ENCODE measurements around the gene PRRX1.

The PRRX1 gene

DNA sequence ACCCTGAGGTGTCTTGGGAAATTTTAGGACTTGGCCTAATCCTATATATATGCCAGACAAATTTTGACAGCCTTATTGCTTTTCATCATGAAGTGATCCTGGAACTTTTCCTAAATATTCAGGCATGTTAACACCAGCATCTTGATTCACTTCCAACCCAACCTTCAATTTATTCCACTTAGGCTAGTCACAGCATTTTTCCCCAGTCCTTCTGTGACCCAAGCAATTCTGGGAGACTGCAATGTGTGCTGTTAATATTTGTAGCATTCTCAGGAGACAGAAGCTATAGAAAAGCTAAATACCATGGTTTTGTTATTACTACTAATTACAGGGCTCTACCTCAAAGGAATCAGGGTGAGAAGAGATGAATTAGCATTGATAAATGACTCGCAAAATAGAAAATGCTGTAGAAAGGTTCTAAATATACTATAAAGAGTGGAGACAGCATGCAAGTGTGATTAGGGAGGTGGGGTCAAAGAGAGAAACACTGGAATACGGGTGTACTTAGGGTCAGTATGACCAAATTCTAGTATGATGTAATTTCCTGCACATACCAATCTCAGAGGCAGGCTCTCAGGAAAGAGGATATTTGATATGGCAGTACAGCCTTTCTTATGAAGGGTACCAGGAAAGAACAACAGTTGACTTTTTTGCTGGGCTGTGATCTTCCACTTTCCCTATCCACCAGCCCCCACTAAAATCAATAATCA, 29.1 kb downstream of the PRRX1 start:
- FAIRE-seq: no peak

- FAIRE-seq: peak; percentile 72
These were observed 30.4 kb downstream of the PRRX1 start for GRCh38 chr1:170694172-170694926.

DNA sequence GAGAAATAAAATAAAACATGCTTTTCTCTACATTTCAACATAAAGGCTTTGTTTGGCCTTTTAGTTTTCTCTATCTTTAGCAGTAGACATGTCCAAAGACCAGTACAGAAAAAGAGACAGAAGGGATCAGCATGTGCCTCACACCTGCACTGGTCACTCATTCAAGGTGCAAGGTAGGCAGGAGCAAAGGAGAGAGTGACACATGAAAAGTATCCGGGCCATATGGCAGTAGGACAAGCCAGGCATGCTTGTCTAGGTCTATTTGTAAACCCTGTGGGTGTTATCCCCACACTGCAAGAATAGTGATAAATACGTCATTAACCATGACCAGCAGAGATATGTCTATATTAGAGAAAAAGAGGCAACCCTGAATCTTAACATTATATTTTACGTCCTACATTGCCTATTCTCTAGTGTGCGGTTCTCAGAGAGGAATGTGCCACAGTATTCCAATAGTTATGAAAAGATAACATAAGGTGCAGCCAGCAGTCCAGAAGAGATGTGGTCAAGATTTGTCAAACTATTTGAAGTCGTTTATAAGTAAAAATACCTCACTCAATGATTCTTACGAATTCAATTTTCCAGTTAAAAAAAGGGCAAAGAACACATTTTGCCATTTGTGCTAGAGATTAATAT, 32.1 kb downstream of the PRRX1 start:
- no peak for FAIRE-seq

DNA sequence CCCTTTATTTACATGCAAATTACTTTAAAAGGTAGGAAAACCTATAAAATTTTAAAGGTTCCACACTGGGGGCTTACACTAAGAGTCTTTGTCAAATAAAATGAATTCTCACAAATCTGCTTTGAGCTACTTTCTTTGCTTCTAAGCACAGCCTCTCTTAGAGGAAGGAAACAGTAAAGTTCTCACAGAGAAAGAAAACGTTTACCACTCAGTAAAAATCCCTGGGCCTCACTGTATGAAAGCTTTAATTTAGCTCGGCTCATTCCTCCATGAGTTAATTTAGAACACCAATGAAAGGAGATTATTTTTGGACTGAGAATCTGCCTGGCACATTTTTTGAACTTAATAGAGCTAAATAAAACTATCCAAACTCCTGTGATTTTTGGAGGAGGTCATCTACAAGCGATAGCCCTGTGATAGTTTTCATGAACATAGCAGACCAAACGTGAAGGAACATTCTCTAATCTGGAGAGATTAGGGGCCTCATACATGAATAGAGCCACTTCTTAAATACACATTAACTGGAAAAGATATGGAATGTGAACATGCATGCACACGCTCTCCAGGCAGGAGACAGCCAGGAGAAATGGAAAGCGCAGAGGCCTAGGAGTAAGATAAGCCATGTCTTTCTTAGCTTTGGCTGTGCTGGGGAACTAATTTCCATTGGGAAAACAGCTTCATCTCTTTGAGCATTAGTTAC, 32.8 kb downstream of the PRRX1 start:
- FAIRE-seq: no peak

- no peak for FAIRE-seq
These were observed 33.4 kb downstream of the PRRX1 start for GRCh38 chr1:170697316-170697715.

- peak; percentile 41 for FAIRE-seq
These were observed 34.7 kb downstream of the PRRX1 start for GRCh38 chr1:170698301-170699275.

DNA sequence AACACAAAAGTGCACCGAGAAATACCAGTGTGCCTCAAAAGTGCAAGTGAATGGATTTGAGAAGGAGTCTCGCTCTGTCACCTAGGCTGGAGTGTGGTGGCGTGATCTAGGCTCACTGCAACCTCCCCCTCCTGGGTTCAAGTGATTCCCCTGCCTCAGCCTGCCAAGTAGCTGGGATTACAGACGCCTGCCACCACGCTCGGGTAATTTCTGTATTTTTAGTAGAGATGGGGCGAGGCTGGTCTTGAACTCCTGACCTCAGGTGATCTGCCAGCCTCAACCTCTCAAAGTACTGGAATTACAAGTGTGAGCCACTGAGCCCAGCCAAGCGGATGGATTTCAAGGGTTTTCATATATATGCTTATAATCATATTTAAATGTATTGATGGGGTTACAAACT, 35.8 kb downstream of the PRRX1 start:
- no peak for FAIRE-seq

DNA sequence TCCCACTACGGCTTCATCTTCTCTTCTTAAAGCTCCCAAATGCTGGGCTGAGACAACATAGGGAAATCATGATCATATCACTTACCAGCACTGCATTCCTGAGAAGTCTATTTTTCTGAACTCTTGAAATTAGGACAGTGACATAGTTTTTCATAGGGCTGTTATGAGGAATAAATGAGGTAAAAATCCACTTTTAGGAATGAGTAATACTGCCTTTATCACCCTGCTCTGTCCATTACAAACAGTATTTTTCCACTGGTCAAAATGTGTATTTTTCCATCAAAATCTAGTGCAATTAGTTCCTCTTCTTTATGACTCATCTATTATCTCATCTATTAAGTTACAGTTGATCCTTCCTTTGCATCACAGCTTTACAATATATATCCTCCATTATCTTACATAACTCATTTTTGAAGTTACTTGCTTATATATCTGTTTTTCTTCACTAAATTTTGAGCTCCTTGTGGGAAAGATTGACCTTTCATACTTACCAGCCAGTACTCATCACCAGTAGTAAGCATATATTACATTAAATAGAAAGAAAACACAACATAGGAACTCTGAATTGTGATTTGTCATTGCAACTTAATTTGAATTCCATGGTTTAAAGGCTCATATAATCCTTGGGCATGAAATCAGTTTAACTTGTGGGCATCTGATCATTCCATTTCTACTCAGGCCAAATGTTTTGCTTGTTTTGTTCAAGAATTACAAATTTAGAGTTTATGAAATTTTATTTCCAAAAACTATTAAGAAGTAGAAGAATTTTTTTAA, 37.1 kb downstream of the PRRX1 start:
- no peak for FAIRE-seq

DNA sequence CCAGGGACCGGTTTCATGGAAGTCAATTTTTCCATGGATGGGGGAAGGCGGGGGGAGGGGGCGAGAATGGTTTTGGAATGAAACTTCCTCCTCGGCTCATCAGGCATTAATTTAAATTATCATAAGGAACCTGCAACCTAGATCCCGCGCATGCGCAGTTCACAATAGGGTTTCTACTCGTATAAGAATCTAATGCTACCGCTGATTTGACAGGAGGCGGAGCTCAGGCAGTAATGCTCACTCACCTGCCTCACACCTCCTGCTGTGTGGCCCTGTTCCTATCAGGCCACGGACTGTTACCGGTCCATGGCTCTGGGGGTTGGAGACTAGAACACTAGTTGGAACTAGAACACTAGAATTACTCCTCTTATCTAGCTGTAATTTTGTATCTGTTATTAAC, 38.0 kb downstream of the PRRX1 start:
- FAIRE-seq: no peak

GRCh38 chr1:170703591-170703990, 39.7 kb downstream of the PRRX1 start:
- no peak for FAIRE-seq

DNA sequence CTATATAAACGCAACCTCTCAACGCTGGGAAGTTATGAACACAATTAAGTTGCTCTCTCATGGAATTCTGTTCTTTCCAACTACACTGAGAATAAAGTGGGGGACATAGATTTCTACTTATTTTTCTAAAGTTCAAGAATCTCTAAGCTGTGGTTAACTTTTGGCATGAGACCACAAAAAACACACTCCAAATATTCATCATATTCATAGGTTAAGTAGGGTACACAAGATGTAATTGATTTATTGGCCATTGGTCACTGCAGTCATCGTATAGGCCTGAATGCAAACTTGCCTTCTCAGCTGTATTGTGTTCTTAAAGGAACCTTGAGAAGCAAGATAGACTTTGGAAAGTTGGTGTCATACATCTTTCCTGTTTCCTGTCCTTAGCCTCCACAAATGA, 40.3 kb downstream of the PRRX1 start:
- FAIRE-seq: no peak

GRCh38 chr1:170705981-170706380, 42.0 kb downstream of the PRRX1 start:
- FAIRE-seq: no peak

DNA sequence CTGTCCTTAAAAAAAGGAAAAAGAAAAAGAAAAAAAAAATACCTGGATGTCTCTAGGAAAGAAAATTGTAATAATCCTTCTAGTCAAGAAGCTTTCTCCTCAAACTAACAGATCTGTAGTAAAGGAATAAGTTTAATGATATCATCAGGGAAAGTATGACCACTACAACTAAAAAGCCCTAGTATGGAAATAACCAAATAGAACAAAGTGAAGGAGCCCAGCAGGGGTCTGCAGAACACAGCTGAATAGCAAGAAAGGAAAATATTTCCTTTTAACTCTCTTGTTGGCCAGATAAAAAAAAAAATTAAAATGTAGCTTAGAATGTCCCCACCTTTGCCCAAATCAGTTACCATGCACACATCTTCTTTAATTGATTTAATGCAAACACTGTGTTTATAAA, 43.2 kb downstream of the PRRX1 start:
- no peak for FAIRE-seq

DNA sequence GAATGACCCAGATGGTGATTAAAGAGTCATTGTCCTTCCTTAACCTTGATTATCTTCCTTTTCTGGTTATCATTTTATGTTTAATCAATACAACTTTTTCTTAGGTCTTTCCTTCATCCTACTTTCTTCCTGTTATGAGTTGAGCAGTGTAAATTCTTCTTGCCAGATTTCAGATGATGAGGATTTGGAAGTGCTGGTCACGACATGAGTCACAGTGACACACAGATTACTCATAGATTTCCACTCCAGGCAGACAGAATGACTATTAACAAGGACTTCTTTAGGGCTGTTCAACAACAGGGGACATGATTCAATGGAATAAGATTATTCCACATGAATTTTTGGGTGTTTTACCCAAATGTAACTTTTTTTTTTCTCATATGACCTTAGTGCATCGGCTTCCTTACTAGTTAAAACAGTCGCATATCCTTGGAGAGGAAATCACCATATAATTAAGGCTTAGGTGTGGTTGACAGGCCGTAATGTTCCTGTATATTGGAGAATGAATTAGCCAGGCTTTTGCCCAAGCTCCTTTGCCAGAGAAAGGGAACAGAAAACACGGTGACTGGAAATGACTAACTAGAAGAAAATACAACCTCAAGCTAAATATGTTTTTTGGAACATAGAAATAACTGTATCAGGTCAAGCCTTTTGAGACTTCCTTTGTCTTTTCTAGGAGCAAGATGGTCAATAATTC, 44.2 kb downstream of the PRRX1 start:
- no peak for FAIRE-seq

- no peak for FAIRE-seq
These were observed 47.8 kb downstream of the PRRX1 start for GRCh38 chr1:170711682-170712081.

- no peak for FAIRE-seq
These were observed 50.2 kb downstream of the PRRX1 start for GRCh38 chr1:170714163-170714562.

DNA sequence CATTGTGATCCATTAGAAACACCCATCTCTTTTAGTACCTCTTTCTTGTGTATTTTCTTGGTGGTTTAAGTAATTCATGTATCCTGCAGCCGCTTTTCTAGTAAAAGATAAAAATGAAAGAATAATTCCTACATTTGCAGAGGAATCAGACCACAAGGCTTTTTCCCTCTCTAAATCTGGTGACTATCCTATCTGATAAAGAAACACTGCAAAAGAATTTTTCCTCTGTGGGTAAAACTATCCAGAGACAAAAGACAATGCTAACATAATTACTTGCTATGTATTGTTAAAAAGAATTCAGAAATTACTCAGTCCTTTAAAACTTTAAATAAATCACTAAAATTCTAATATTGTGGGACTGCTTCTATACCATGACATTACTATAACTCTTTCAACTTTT, 51.0 kb downstream of the PRRX1 start:
- peak; percentile 29 for FAIRE-seq

GRCh38 chr1:170716835-170717429, 53.0 kb downstream of the PRRX1 start:
- peak; percentile 83 for FAIRE-seq

DNA sequence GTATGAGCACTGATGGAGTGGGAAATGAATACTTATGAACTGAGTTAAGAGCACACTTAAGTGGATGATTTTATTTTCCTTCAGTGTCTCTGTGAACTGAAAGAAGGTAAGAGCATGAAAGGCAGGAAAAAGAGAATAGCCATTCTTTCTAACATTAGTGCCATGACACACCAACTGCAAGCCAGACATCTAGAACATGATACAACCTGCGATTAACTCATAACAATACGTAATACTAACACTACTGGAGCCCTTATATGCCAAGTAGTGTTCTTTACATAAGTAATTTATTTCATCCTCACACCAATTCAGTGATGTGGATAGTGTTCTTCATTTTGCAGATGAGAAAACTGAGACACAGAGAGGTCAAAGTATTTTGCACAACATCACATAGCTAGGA, 56.7 kb downstream of the PRRX1 start:
- FAIRE-seq: no peak

DNA sequence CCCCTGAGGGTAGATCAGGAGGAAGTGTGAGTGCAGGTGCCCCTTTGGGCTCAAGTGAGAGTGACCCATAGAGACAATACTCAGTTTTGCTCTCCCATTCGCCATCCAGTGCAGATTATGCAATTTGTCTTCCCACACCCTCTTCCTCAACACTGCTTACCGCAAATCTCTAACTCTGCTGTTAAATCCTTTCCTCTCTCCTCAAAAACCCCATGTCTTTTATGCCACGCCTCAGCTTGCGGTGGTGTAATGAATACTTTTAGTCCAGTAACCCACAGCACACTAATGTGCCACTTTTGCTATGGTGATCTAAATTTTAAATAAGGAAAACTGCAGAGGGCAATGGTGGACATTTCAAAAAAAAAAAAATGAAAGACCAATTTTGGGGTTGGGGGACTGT, 57.7 kb downstream of the PRRX1 start:
- FAIRE-seq: no peak

Data from endometrium (tissue), 2 donors.